ENCODE results near the gene PATJ. TPM values are rescaled to one million over a fixed set of nuclear protein-coding genes. Genes with fewer than 3 reads are reported as not detected.
A peak's percentile ranks its signal among the peaks of the same experiment; 100 is the strongest.

The PATJ gene
- total RNA-seq, 1 donor from 2014 or later = 39.4 TPM

DNA sequence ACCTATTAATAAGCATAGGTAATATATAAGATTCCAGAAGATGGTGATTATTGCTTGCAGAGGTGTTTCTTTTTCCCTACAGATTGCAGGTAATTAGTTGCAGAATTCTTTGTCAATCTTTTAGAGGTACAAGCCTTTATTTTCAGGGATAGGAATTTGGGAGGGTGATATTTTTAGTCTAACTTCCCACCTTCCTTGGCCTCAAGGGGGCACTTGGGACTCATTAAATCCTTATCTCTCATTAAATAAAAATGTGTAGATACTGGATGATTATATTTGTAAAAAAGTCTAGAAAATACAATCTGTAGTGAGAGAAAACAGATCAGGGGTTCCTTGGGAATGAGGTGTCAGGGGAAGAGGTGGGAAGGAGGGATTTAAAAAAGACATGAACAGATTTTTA lies 179.2 kb downstream of the PATJ start:
- peaks cover 19% of the 10 kb centered on the region for H3K36me3 Mint-ChIP-seq
- peaks cover 5% of the 10 kb centered on the region for H3K4me1 Mint-ChIP-seq (ENCODE audit: unreplicated experiment)
- DNase-seq (ENCODE audit: extremely low spot score, unreplicated experiment) = no peak

GRCh38 chr1:61922950-61923480 lies 180.7 kb downstream of the PATJ start:
- H3K36me3 Mint-ChIP-seq = peaks cover 18% of the 10 kb centered on the region
- no peaks in the 10 kb centered on the region for H3K9me3 Mint-ChIP-seq
- no peak overlapping the region for H3K27ac Mint-ChIP-seq
- H3K4me3 Mint-ChIP-seq = no peak overlapping the region
- peaks cover 5% of the 10 kb centered on the region for H3K4me1 Mint-ChIP-seq (ENCODE audit: unreplicated experiment)
- no peaks in the 10 kb centered on the region for H3K27me3 Mint-ChIP-seq
- TF ChIP-seq, protein P1, sequence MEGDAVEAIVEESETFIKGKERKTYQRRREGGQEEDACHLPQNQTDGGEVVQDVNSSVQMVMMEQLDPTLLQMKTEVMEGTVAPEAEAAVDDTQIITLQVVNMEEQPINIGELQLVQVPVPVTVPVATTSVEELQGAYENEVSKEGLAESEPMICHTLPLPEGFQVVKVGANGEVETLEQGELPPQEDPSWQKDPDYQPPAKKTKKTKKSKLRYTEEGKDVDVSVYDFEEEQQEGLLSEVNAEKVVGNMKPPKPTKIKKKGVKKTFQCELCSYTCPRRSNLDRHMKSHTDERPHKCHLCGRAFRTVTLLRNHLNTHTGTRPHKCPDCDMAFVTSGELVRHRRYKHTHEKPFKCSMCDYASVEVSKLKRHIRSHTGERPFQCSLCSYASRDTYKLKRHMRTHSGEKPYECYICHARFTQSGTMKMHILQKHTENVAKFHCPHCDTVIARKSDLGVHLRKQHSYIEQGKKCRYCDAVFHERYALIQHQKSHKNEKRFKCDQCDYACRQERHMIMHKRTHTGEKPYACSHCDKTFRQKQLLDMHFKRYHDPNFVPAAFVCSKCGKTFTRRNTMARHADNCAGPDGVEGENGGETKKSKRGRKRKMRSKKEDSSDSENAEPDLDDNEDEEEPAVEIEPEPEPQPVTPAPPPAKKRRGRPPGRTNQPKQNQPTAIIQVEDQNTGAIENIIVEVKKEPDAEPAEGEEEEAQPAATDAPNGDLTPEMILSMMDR (conservative IDR thresholded peaks at IDR 0.05) = no peak
- DNase-seq (ENCODE audit: extremely low spot score, unreplicated experiment) = no peak

More for the DNA sequence above, 179.2 kb downstream of the PATJ start:
- Mint-ChIP-seq H3K4me3 (no peak overlapping the region), H3K27me3 (no peaks in the 10 kb centered on the region), H3K9me3 (no peaks in the 10 kb centered on the region), H3K27ac (no peak overlapping the region)
- TF ChIP-seq, protein P1 (conservative IDR thresholded peaks at IDR 0.05) = peak; percentile 56

DNA sequence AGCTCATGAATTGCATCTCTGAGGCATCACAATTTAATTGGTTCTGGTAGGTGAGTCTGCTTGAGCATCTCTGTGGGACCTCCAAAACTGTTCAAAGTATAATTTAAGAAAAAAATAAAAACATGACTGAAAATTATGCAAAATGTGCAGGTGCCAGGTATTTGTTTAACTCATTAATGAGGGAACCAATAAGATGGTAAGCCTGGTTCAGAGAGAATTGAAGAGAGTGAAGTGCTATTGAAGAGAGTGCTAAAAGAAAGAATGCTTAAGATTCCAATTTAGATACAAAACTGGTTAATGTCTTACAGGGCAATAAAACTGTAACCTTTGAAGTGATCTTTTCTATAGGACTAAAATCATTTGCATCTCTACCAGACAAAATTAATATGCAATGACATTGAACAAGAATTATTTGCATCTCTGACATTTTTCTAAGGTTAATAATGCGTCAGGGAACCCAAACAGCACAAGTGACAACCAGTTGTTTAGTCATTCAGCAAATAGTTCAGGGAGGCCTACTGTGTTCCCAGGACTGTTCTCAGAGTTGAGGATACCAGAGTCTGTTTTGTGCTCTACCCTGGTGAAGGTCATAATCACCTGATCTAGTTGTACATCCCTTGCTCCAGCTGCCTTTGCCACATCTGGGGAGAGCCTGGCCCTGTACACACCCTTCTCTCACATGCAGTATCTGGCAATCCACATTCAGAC lies 183.5 kb downstream of the PATJ start:
- no peak overlapping the region for H3K4me3 Mint-ChIP-seq
- DNase-seq (ENCODE audit: extremely low spot score, unreplicated experiment) = no peak
- TF ChIP-seq, protein P1 (conservative IDR thresholded peaks at IDR 0.05) = no peak
- H3K4me1 Mint-ChIP-seq (ENCODE audit: unreplicated experiment) = peaks cover 10% of the 10 kb centered on the region
- no peaks in the 10 kb centered on the region for H3K9me3 Mint-ChIP-seq
- no peaks in the 10 kb centered on the region for H3K27me3 Mint-ChIP-seq
- peaks cover 20% of the 10 kb centered on the region for H3K36me3 Mint-ChIP-seq
- H3K27ac Mint-ChIP-seq = peak overlapping the region; percentile 4

GRCh38 chr1:61926597-61926996 lies 184.3 kb downstream of the PATJ start:
- no peak for DNase-seq (ENCODE audit: extremely low spot score, unreplicated experiment)
- no peaks in the 10 kb centered on the region for H3K9me3 Mint-ChIP-seq
- no peak overlapping the region for H3K27ac Mint-ChIP-seq
- H3K4me3 Mint-ChIP-seq = no peak overlapping the region
- TF ChIP-seq, protein P1 (conservative IDR thresholded peaks at IDR 0.05) = no peak
- H3K4me1 Mint-ChIP-seq (ENCODE audit: unreplicated experiment) = peaks cover 10% of the 10 kb centered on the region
- no peaks in the 10 kb centered on the region for H3K27me3 Mint-ChIP-seq
- peaks cover 20% of the 10 kb centered on the region for H3K36me3 Mint-ChIP-seq

- no peak overlapping the region for H3K4me3 Mint-ChIP-seq
- H3K27me3 Mint-ChIP-seq = no peaks in the 10 kb centered on the region
- TF ChIP-seq, protein P1 (conservative IDR thresholded peaks at IDR 0.05) = peak; percentile 25
- no peaks in the 10 kb centered on the region for H3K9me3 Mint-ChIP-seq
- peaks cover 20% of the 10 kb centered on the region for H3K36me3 Mint-ChIP-seq
- peaks cover 10% of the 10 kb centered on the region for H3K4me1 Mint-ChIP-seq (ENCODE audit: unreplicated experiment)
- no peak for DNase-seq (ENCODE audit: extremely low spot score, unreplicated experiment)
- H3K27ac Mint-ChIP-seq = peak overlapping the region; percentile 27
Measured at GRCh38 chr1:61930116-61930645, 187.9 kb downstream of the PATJ start.

Measured in type B pancreatic cell (in vitro differentiated cells).